Posterior vena cava (tissue), 2 donors: ENCODE results near the gene MAGEF1. TPM values are rescaled to one million over a fixed set of nuclear protein-coding genes. Genes with fewer than 3 reads are reported as not detected.
"Not testable (repeated sequence)": the region's sequence is repeated elsewhere in the genome, so short reads cannot be mapped to it uniquely, and the experiment has no call there.

ENCODE experiments used
- DNase-seq: peaks from one replicate; pipeline ENCODE4 v3.0.0-alpha.2; 2020; ENCODE audit warnings: low spot score
- intact Hi-C, 2 donors: fragments of 100-400 bp; cut with DNase I; formaldehyde crosslinking; loops; one replicate each; pipeline versions ENCODE4 v1.14.1 to v1.14.2; 2022 to 2023
- total RNA-seq, 2 donors: library from RNA; stranded (reverse); fragmentation: NEBNext Ultra II Directional; extraction: Animal tissue kit (Norgen Biotek cat#: 25700); gene quantifications; one replicate each; pipeline ENCODE4 v1.2.1, GENCODE V29; 2021
- donor health status: DM: yes; HTN: yes; CAD: no.
- donor health status: DM: yes; HTN: yes; CAD: no.

The MAGEF1 gene
- total RNA-seq, 2 donors from 2014 or later, result 29.6 to 31.3 TPM

GRCh38 chr3:184730924-184731323 is 19.1 kb upstream of the MAGEF1 start:
- intact Hi-C loops, result no loop called here
- DNase-seq, result no peak

DNA sequence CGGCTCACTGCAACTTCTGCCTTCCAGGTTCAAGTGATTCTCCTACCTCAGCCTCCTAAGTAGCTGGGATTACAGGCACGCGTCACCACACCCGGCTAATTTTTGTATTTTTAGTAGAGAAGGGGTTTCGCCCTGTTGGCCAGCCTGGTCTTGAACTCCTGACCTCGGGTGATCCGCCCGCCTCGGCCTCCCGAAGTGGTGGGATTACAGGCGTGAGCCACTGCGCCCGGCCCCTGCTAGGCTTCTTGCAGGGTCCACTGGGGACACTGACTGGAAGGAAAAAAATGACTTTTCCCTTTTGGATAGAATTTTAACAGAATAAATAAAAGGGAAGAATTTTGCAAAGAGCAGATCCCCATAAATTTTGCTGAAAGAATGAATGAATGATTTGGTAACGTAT is 17.3 kb upstream of the MAGEF1 start:
- DNase-seq, result peak; percentile 66
- intact Hi-C loops, result not testable (repeated sequence)

DNA sequence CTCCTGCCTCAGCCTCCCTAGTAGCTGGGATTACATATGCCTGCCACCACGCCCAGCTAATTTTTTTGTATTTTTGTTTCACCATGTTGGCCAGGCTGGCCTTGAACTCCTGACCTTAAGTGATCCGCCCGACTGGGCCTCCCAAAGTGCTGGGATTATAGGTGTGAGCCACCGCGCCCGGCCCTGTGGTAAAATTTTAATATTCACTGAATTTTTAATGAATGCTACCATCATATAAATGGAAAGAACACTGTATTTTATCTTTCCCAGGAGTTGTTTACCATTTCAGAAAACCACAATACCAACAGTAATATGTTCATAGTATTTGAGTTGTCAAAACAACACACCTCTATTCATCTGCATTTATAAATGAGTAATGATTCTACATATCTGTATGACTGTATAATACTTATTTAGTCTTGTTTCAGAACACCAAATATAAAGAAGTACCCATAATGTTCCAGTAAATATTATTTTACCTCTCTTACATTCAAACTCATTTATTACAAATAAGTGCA is 16.2 kb upstream of the MAGEF1 start:
- intact Hi-C loops, result no loop called here
- peak; percentile 64 for DNase-seq

DNA sequence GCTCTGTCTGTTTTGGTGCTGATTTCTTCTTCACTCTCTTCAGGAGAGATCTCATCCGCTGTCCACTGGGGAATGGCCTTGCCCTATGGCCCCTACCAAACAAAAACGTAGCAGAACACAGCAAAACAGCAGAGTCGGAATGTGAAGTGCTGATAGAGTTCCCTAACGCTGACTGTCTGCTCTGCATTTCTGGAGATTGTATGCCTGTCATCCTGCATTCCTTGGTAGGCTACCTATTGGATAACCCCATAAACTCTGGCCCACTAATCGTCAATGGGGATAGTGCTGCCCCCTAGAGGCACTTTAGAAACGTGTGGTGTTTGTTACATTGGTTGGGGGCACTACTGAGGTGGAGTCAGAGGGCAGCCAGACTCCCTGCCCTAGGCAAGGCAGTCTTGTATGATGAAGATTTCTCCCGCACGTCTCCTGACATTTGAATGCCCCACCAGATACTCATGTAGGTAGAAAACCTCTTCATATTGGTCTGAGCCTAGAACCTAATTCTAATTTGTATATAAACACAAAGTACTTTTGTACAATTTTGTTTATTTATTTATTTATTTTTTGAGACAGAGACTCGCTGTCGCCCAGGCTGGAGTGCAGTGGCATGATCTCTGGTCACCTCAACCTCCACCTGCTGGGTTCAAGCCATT is 15.6 kb upstream of the MAGEF1 start:
- DNase-seq, result peak; percentile 62

GRCh38 chr3:184726497-184726896 is 14.6 kb upstream of the MAGEF1 start:
- intact Hi-C loops, result no loop called here

More for the DNA sequence above, 15.6 kb upstream of the MAGEF1 start:
- intact Hi-C loops, result no loop called here

GRCh38 chr3:184725176-184725719 is 13.4 kb upstream of the MAGEF1 start:
- DNase-seq, result no peak
- intact Hi-C loops, result no loop called here

More at GRCh38 chr3:184726497-184726896, 14.6 kb upstream of the MAGEF1 start:
- DNase-seq, result peak; percentile 59

GRCh38 chr3:184724699-184725098 is 12.8 kb upstream of the MAGEF1 start:
- intact Hi-C loops, result no loop called here

GRCh38 chr3:184719709-184720108 is 7.8 kb upstream of the MAGEF1 start:
- DNase-seq, result no peak
- intact Hi-C loops, result loop anchor here in 1 of 2 donors (5.0 to 10.0 kb wide), 2 partner anchors 55 to 152 kb away; no protein-coding TSS in a partner anchor

More at GRCh38 chr3:184724699-184725098, 12.8 kb upstream of the MAGEF1 start:
- no peak for DNase-seq

DNA sequence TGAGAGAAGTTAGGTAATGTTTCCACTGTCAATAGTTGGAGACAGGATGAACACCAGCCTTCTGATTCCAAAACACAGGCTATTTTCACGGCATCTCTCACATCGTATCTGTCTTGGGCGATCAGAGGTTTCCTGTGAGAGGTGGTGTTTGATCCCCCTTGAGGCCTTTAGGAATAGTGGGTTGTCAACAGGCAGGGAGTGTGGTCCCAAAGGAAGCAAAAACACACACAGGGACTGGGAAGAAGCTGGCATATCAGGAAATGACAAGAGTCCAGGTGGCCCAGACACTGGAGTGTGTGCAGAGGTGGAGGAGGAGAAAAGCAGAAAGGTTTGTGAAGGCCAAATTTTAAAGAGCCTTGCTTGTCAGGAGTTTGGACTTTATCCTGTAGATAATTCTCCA is 6.6 kb upstream of the MAGEF1 start:
- DNase-seq, result no peak
- intact Hi-C loops, result loop anchor here in 1 of 2 donors (5.0 to 10.0 kb wide), 2 partner anchors 56 to 151 kb away; no protein-coding TSS in a partner anchor

DNA sequence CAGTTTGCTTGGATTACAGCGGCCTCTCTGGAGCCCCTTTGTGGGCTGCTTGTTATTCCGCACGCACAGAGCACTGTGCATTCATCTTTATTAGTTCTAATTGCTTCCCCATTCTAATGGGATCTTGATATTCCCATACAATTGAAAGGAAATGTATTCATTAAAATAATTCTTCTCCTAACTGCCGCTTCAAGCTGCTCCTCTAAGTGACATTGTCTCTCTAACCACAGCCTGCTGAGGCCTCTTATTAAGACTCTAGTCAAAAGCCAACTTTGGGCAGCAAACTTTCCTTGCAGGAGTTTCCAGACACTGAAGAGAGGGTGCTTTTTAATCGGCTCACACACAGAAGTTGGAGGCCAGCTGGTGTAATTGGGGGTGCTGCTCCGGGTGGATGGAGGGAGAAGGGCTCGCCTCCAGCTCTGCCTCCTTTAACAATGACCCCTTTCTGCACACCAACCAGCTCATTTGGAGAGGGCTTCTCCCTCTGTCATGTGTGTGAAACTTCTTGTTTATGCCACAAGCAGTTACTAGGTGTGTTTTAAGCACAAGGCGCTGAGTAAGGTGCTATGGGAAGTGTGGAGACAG is 5.6 kb upstream of the MAGEF1 start:
- no peak for DNase-seq
- intact Hi-C loops, result loop anchor here in 1 of 2 donors (5.0 to 10.0 kb wide), 2 partner anchors 57 to 150 kb away; no protein-coding TSS in a partner anchor

- peak; percentile 80 for DNase-seq
- intact Hi-C loops, result loop anchor here in 1 of 2 donors (5.0 to 10.0 kb wide), 2 partner anchors 58 to 150 kb away; no protein-coding TSS in a partner anchor
These were observed 4.9 kb upstream of the MAGEF1 start for GRCh38 chr3:184716622-184717398.

GRCh38 chr3:184715943-184716621 is 4.2 kb upstream of the MAGEF1 start:
- peak; percentile 63 for DNase-seq
- intact Hi-C loops, result loop anchor here in 1 of 2 donors (5.0 to 10.0 kb wide), 2 partner anchors 59 to 149 kb away; no protein-coding TSS in a partner anchor

DNA sequence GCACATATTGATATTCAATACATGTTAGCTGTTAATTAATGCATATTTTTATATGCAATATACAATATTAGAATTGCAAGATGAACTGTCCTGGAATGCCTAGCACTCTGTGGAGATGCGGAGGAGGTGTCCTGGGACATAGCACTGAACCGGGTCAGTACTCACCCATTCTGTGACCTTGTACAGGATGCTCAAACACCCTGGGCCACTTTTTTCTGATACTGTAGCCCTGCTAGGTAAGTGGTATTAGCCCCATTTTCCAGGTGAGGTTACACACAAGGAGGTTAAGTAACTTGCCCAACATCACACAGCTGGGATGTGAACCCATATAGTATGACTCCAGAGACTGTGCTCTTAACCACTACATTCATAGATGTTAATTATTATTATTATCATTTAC is 1.7 kb upstream of the MAGEF1 start:
- DNase-seq, result no peak
- intact Hi-C loops, result loop anchor here in 1 of 2 donors (10.0 kb wide), 1 partner anchor 61 kb away; no protein-coding TSS in a partner anchor

DNA sequence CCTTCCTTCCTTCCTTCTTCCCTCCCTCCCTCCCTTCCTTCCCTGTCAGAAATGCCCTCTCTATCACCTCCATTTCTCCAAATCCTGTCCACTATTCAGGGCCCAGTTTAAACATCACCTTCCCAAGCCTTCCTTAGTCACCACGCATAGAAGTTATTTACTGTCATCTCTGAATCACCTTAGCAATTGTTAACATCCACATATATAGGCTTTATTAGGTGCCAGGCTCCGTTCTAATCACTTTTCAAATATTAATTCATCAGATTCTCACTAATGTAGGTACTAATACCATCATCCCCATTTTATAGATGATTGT is 1.1 kb upstream of the MAGEF1 start:
- intact Hi-C loops, result loop anchor here in 1 of 2 donors (10.0 kb wide), 1 partner anchor 62 kb away; no protein-coding TSS in a partner anchor
- no peak for DNase-seq

DNA sequence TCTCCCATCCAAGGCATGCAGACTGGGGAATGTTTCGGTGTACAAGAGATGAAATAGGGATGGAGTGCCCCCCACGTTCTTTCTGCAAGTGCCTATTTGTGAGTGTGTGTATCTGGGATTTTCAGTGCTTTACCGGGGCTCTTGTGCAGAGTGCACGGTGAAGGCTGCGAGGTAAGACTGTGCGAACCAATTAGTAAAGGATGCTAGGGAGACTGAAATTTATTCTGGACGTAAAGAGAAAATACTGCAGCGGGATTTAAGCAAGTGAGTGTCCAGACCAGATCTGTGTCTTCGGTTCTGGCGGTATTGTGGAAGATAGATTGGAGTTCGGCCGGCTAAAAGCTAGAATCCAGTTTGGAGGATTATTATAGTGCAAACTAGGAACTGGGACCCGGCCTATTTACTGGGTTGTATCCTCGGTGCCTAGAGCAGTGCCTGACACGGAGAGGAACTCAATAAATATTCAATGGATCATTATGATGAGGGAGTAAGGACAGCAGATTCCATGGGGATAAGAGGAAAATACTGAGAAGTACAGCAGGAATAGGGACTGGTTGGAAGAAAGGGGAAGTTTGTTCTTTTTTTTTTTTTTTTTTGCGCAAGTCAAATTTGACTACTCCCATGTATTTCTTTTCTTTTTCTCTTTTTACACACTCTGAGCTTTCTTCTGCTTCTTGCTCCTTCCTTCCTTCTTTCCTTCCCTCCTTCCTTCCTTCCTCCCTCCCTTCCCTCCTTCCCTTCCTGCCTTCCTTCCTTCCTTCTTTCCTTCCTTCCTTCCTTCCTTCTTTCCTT is 580 bp upstream of the MAGEF1 start:
- DNase-seq, result no peak
- intact Hi-C loops, result loop anchor here in 1 of 2 donors (10.0 kb wide), 1 partner anchor 62 kb away; no protein-coding TSS in a partner anchor

DNA sequence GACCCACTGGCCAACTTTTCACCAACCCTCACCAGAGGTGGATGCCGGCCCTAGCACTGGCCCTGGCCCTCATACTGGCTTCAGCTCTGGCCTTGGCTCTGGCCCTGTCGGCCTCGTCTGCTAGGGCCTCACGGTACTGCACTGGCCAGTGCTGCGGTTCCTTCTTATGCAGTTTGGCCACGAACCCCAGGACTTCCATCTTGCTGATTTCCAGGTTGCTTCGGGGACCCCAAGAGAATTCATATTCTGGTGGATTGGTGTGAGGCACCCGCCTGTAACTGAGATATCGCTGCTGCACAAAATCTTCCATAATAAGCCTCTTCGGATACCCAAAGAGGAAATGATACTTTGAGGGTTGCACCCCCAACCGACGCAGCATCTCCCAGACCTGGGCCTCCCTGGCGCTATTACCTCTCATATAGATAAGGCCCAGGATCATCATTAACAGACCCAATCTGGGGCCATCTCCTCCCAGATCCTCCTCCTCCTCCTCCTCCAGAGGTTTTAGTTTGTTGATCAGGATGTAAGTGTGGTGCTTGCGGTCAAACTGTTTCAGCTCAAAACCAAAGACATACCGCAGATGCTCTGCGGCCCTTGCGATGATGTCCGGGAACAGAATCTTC is 883 bp downstream of the MAGEF1 start:
- no peak for DNase-seq
- intact Hi-C loops, result loop anchor here in 1 of 2 donors (10.0 kb wide), 1 partner anchor 64 kb away; no protein-coding TSS in a partner anchor

- intact Hi-C loops, result no loop called here
- no peak for DNase-seq
These were observed 8.2 kb downstream of the MAGEF1 start for GRCh38 chr3:184703657-184704056.
